HEK293 (cell line): ENCODE measurements around the gene RSPH9.
A peak's percentile ranks its signal among the peaks of the same experiment; 100 is the strongest.

Experiments
- BCL11A ChIP-seq: fragments of 450-650 bp; formaldehyde crosslinking; IDR thresholded peaks from 2 replicates; pipeline ENCODE4 v1.5.1; 2016; ENCODE audit warnings: low read depth, missing biosample characterization, missing genetic modification characterization
- FEZF1 ChIP-seq: fragments of 450-650 bp; formaldehyde crosslinking; IDR thresholded peaks from 2 replicates; pipeline ENCODE4 v1.5.1; 2016; ENCODE audit warnings: missing biosample characterization, missing genetic modification characterization
- GLIS1 ChIP-seq: fragments of 450-650 bp; formaldehyde crosslinking; IDR thresholded peaks from 2 replicates; pipeline ENCODE4 v1.5.1; 2016; ENCODE audit warnings: missing biosample characterization, missing genetic modification characterization
- GLIS2 ChIP-seq: fragments of 450-650 bp; formaldehyde crosslinking; IDR thresholded peaks from 2 replicates; pipeline ENCODE4 v1.5.1; 2016; ENCODE audit warnings: missing biosample characterization, missing genetic modification characterization
- IKZF3 ChIP-seq: fragments of 450-650 bp; IDR thresholded peaks from 2 replicates; pipeline ENCODE4 v1.5.0; 2018; ENCODE audit warnings: missing biosample characterization, mild to moderate bottlenecking, missing genetic modification characterization, moderate library complexity
- KLF17 ChIP-seq: fragments of 450-650 bp; formaldehyde crosslinking; IDR thresholded peaks from 2 replicates; pipeline ENCODE4 v1.5.1; 2016; ENCODE audit warnings: missing biosample characterization, missing genetic modification characterization
- OSR2 ChIP-seq: fragments of 450-650 bp; formaldehyde crosslinking; IDR thresholded peaks from 2 replicates; pipeline ENCODE4 v1.5.1; 2016; ENCODE audit warnings: missing biosample characterization, missing genetic modification characterization
- PATZ1 ChIP-seq: fragments of 450-650 bp; formaldehyde crosslinking; IDR thresholded peaks from 2 replicates; pipeline ENCODE4 v1.5.1; 2016; ENCODE audit warnings: missing biosample characterization, missing genetic modification characterization
- PRDM10 ChIP-seq: fragments of 450-650 bp; formaldehyde crosslinking; IDR thresholded peaks from 2 replicates; pipeline ENCODE4 v1.5.1; 2016; ENCODE audit warnings: missing biosample characterization, missing genetic modification characterization
- SP7 ChIP-seq: fragments of 450-650 bp; formaldehyde crosslinking; IDR thresholded peaks from 2 replicates; pipeline ENCODE4 v1.5.1; 2016; ENCODE audit warnings: missing biosample characterization, missing genetic modification characterization
- ZBTB21 ChIP-seq: fragments of 450-650 bp; formaldehyde crosslinking; IDR thresholded peaks from 2 replicates; pipeline ENCODE4 v1.5.1; 2017; ENCODE audit warnings: missing biosample characterization, missing genetic modification characterization
- ZBTB48 ChIP-seq: fragments of 450-650 bp; formaldehyde crosslinking; IDR thresholded peaks from 2 replicates; pipeline ENCODE4 v1.5.1; 2016; ENCODE audit warnings: missing biosample characterization, missing genetic modification characterization
- ZBTB7A ChIP-seq: fragments of 450-650 bp; formaldehyde crosslinking; IDR thresholded peaks from 2 replicates; pipeline ENCODE4 v1.5.1; 2016; ENCODE audit warnings: low read depth, missing biosample characterization, missing genetic modification characterization
- ZIC2 ChIP-seq: fragments of 450-650 bp; formaldehyde crosslinking; IDR thresholded peaks from 2 replicates; pipeline ENCODE4 v1.5.1; 2016; ENCODE audit warnings: missing biosample characterization, missing genetic modification characterization
- ZNF175 ChIP-seq: fragments of 450-650 bp; formaldehyde crosslinking; IDR thresholded peaks from 2 replicates; pipeline ENCODE4 v1.5.1; 2016; ENCODE audit warnings: missing biosample characterization, missing genetic modification characterization
- ZNF24 ChIP-seq: fragments of 450-650 bp; formaldehyde crosslinking; IDR thresholded peaks from 2 replicates; pipeline ENCODE4 v1.5.1; 2016; ENCODE audit warnings: missing biosample characterization, missing genetic modification characterization
- ZNF366 ChIP-seq: fragments of 450-650 bp; formaldehyde crosslinking; conservative IDR thresholded peaks from 2 replicates; pipeline ENCODE4 v1.5.1; 2016; ENCODE audit warnings: missing biosample characterization, missing genetic modification characterization
- ZNF692 ChIP-seq: fragments of 450-650 bp; formaldehyde crosslinking; IDR thresholded peaks from 2 replicates; pipeline ENCODE4 v1.5.1; 2016; ENCODE audit warnings: missing biosample characterization, missing genetic modification characterization
- ZNF76 ChIP-seq: fragments of 450-650 bp; formaldehyde crosslinking; IDR thresholded peaks from 2 replicates; pipeline ENCODE4; 2016; ENCODE audit warnings: low read depth, missing biosample characterization, missing genetic modification characterization, borderline replicate concordance
- ZSCAN30 ChIP-seq: fragments of 450-650 bp; IDR thresholded peaks from 2 replicates; pipeline ENCODE4 v1.5.1; 2018; ENCODE audit warnings: missing biosample characterization, mild to moderate bottlenecking, missing genetic modification characterization, moderate library complexity
- ZXDB ChIP-seq: fragments of 450-650 bp; formaldehyde crosslinking; IDR thresholded peaks from 2 replicates; pipeline ENCODE4 v1.5.1; 2016; ENCODE audit warnings: missing biosample characterization, missing genetic modification characterization

Gene RSPH9

GRCh38 chr6:43699564-43700186 lies 54.8 kb downstream of the RSPH9 start (continued):
- TF ChIP-seq ZNF76 (tag by site-specific recombination) (peak; percentile 22; the same call in 1 of the 2 replicates), PATZ1 (tag by site-specific recombination) (peak; percentile 63), IKZF3 (tag by site-specific recombination) (no peak), KLF17 (tag by site-specific recombination) (peak; percentile 76), ZNF175 (no peak), ZNF692 (tag by site-specific recombination) (no peak), ZNF366 (tag by site-specific recombination) (peak; percentile 76), SP7 (peak; percentile 84), GLIS1 (tag by site-specific recombination) (peak; percentile 95), ZXDB (peak; percentile 76), ZBTB7A (tag by site-specific recombination) (no peak), ZBTB21 (tag by site-specific recombination) (no peak), GLIS2 (peak; percentile 20; the same call in 1 of the 2 replicates), FEZF1 (peak; percentile 32), ZIC2 (peak; percentile 94), ZNF24 (tag by site-specific recombination) (peak; percentile 66; the same call in 1 of the 2 replicates), BCL11A (tag by site-specific recombination) (0 out of 2 replicates have a peak, but pooled peaks have one; percentile 20), PRDM10 (tag by site-specific recombination) (peak; percentile 77), ZBTB48 (peak; percentile 70; the same call in 1 of the 2 replicates), OSR2 (peak; percentile 51; the same call in 1 of the 2 replicates), ZSCAN30 (tag by site-specific recombination) (no peak)
